ENCODE measurements around the gene TRAPPC1. TPM values are rescaled to one million over a fixed set of nuclear protein-coding genes. Genes with fewer than 3 reads are reported as not detected.

The TRAPPC1 gene
- total and polyA plus RNA-seq, 2 experiments from 2014 or later = 45.2 to 234 TPM

DNA sequence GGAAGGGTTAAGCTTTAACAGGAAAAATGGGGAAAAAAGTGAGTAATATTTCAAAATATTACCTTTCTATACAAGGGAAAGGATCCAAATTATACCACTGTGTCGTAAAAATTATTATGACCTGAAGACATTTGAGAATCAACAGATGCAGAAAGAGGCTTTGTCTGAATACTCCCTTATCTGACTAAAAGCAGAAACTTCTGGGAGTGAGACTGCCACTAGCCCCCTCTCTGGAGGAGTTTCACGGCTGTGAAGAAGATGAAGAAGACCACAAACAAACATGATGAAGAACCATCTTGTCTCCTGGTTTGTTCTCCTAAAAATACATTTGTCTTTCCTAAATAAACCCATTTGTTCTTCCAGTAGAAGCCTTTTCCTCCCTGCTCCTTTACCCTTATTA, 29.7 kb upstream of the TRAPPC1 start (continued):
- TF ChIP-seq, protein P1, sequence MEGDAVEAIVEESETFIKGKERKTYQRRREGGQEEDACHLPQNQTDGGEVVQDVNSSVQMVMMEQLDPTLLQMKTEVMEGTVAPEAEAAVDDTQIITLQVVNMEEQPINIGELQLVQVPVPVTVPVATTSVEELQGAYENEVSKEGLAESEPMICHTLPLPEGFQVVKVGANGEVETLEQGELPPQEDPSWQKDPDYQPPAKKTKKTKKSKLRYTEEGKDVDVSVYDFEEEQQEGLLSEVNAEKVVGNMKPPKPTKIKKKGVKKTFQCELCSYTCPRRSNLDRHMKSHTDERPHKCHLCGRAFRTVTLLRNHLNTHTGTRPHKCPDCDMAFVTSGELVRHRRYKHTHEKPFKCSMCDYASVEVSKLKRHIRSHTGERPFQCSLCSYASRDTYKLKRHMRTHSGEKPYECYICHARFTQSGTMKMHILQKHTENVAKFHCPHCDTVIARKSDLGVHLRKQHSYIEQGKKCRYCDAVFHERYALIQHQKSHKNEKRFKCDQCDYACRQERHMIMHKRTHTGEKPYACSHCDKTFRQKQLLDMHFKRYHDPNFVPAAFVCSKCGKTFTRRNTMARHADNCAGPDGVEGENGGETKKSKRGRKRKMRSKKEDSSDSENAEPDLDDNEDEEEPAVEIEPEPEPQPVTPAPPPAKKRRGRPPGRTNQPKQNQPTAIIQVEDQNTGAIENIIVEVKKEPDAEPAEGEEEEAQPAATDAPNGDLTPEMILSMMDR (conservative IDR thresholded peaks at IDR 0.05; ENCODE audit: low read depth in 2 of 2) = no peak
- no peak for TF ChIP-seq POLR2AphosphoS5 (IDR thresholded peaks at IDR 0.05; ENCODE audit: low read depth)
- no peak for TF ChIP-seq JUNB (IDR thresholded peaks at IDR 0.05; ENCODE audit: unreplicated experiment)

DNA sequence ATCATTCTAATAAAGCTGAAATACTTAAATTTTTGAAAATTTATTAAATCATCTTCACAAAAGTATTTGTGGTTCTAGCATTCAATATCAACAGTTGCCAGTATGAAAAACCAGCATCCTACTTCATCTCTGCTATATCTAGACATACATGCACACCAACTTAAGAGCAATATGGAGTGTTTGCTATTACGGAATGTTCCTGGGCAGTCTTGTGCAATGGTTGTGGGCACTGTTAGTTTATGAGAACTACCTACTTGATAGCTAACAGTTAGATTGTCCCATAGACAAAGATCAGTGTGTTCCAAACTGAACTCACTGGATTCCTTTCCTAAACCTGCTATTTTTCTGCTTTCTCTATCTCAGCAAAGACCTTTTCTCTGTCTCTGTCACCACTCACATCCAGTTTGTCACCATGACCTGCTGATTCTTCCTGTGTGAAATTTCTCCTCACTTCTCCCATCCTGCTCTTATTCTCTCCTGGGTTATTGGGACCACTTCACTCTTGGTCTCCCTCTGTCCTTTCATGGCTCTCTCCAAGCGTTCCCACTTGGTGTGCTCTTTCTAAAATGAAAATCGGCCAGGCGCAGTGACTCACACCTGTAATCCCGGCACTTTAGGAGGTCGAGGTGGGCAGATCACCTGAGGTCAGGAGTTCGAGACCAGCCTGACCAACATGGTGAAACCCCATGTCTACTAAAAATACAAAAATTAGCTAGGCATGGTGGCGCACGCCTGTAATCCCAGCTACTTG, 27.9 kb upstream of the TRAPPC1 start:
- H3K9me2 ChIP-seq (ENCODE audit: insufficient read depth) = 0 out of 2 replicates have a peak, but pooled peaks cover 5% of the 10 kb centered on the region
- H3K9me3 Mint-ChIP-seq = no peaks in the 10 kb centered on the region
- ATAC-seq = no peak
- H2AFZ ChIP-seq = no peak overlapping the region
- H4K20me1 ChIP-seq (replicated peaks; ENCODE audit: insufficient read depth) = no peaks in the 10 kb centered on the region
- H3K4me1 ChIP-seq (ENCODE audit: insufficient read depth) = peaks cover 10% of the 10 kb centered on the region
- no peaks in the 10 kb centered on the region for H3K79me2 ChIP-seq (replicated peaks; ENCODE audit: insufficient read depth)
- TF ChIP-seq EZH2 (IDR thresholded peaks at IDR 0.05; ENCODE audit: low read depth, unreplicated experiment) (no peak), EZH2phosphoT487 (IDR thresholded peaks at IDR 0.05; ENCODE audit: unreplicated experiment) (no peak), CREB1 (CRISPR knock-in tag; IDR thresholded peaks at IDR 0.05; ENCODE audit: low read depth) (no peak)
- TF ChIP-seq, protein P2, sequence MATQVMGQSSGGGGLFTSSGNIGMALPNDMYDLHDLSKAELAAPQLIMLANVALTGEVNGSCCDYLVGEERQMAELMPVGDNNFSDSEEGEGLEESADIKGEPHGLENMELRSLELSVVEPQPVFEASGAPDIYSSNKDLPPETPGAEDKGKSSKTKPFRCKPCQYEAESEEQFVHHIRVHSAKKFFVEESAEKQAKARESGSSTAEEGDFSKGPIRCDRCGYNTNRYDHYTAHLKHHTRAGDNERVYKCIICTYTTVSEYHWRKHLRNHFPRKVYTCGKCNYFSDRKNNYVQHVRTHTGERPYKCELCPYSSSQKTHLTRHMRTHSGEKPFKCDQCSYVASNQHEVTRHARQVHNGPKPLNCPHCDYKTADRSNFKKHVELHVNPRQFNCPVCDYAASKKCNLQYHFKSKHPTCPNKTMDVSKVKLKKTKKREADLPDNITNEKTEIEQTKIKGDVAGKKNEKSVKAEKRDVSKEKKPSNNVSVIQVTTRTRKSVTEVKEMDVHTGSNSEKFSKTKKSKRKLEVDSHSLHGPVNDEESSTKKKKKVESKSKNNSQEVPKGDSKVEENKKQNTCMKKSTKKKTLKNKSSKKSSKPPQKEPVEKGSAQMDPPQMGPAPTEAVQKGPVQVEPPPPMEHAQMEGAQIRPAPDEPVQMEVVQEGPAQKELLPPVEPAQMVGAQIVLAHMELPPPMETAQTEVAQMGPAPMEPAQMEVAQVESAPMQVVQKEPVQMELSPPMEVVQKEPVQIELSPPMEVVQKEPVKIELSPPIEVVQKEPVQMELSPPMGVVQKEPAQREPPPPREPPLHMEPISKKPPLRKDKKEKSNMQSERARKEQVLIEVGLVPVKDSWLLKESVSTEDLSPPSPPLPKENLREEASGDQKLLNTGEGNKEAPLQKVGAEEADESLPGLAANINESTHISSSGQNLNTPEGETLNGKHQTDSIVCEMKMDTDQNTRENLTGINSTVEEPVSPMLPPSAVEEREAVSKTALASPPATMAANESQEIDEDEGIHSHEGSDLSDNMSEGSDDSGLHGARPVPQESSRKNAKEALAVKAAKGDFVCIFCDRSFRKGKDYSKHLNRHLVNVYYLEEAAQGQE (IDR thresholded peaks at IDR 0.05; ENCODE audit: unreplicated experiment) = no peak
- no peak overlapping the region for H3K4me3 ChIP-seq
- no peaks in the 10 kb centered on the region for H3F3A ChIP-seq (replicated peaks; ENCODE audit: low read depth)
- no peak overlapping the region; the same call in 2 of the 3 replicates for H3K4me3 Mint-ChIP-seq
- no peak overlapping the region for H3K4me2 ChIP-seq
- H3K27ac ChIP-seq (ENCODE audit: low read depth) = no peak overlapping the region
- DNase-seq (ENCODE audit: low spot score) = no peak
- no peaks in the 10 kb centered on the region for H3K36me3 Mint-ChIP-seq (ENCODE audit: low read depth)
- no peaks in the 10 kb centered on the region for H3K27me3 ChIP-seq (ENCODE audit: insufficient read depth)
- no peaks in the 10 kb centered on the region for H3K36me3 ChIP-seq (ENCODE audit: insufficient read depth)
- H3K27me3 Mint-ChIP-seq (ENCODE audit: insufficient read depth, low read depth, poor library complexity) = peaks cover 8% of the 10 kb centered on the region
- H3K4me1 Mint-ChIP-seq = peaks cover 10% of the 10 kb centered on the region
- H3K27ac Mint-ChIP-seq = no peak overlapping the region

Data from GM23338 (cell line).